DMS53 (cell line): Measurements from ENCODE around the gene CAMTA1.

Experiments used
- DNase-seq: peaks from one replicate; lab custom pipeline; 2025; lab: John Stamatoyannopoulos, UW

The CAMTA1 gene

DNA sequence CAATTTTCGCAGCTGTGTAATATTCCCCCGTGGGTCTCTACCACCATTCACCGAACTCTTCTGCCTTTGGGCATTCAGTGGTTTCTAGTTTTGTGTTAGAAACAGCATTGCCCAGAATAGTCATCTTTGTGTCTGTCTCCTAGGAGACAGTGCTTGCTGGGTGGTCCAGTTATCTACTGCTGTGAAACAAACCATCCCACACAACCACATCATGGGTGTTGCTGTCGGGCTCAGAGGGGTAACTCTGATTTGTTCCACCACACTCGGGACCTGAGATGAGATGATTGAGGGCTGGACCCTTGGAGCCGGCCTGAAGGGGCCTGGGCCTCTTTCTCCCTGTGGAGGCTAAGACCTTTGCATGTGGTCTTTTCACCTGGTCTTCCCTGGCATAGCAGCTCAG is 558.6 kb downstream of the CAMTA1 start:
- DNase-seq, result no peak

GRCh38 chr1:7344299-7344698 is 559.0 kb downstream of the CAMTA1 start:
- no peak for DNase-seq

DNA sequence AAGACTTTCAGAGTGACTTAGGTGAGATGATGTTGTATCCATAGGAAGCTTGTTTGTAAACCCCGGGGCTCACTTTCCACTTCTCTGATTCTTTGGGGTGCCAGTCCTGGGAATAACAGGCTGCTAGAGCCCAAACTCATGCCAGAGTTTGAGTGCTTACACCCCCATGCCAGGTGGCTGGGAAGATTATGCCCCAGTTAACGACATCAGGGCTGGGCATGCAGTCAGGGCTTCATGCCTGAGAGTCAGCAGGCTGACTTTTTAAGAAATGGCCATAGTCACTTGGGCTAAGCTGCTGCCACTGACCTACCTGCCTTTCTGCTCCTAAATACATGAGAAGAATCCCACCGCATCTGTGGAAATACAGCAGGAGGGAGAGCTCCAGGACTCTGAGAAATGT is 560.3 kb downstream of the CAMTA1 start:
- DNase-seq, result no peak

DNA sequence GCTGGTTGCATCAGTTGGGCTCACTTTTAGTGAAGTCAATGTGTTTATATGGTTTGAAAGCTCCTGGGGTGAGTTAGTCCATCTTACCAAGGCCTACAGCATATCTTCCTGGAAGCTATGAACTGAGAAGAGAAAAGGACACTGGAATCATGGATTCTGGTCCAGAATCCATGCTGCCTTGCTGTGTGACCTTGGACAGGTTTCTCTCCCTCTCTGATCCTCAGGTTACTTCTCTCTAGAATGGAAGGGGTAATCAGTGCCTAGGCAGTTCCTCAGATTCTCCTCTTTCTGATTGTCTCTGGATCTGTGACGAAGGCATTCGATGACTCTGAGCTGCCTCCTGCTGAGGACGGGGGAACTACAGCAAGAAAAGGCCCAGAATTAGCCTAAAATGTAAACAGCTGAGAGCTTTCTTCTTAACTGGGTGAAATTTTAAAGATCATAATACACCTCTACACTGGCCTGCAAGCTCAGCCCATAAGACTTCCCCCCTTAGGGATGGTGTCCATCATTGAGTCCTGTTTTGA is 560.9 kb downstream of the CAMTA1 start:
- DNase-seq, result no peak

GRCh38 chr1:7346600-7347570 is 561.6 kb downstream of the CAMTA1 start:
- no peak for DNase-seq

GRCh38 chr1:7348073-7348472 is 562.8 kb downstream of the CAMTA1 start:
- DNase-seq, result no peak

GRCh38 chr1:7348580-7348979 is 563.3 kb downstream of the CAMTA1 start:
- no peak for DNase-seq

- DNase-seq, result no peak
Measured at GRCh38 chr1:7350804-7351203, 565.5 kb downstream of the CAMTA1 start.

DNA sequence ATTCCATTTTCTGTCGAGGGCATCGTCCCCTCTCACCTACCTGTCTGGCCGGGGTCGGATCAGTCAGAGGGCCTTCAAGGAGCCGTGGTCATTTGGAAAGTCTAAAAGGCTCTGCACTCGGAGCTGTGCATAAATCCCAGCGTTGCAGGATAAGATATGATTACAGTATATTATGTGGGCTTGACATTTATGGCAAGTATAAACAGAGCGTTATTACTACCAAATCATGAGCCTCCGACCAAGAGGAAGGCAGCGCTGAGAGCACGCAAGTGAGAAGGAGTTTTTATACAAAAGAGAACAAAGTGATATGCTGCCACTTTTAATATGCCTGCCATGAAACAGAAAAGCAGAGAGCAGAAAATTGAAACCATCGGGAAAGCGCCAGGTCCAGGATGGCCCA is 566.4 kb downstream of the CAMTA1 start:
- no peak for DNase-seq

GRCh38 chr1:7352364-7352763 is 567.1 kb downstream of the CAMTA1 start:
- DNase-seq, result no peak

DNA sequence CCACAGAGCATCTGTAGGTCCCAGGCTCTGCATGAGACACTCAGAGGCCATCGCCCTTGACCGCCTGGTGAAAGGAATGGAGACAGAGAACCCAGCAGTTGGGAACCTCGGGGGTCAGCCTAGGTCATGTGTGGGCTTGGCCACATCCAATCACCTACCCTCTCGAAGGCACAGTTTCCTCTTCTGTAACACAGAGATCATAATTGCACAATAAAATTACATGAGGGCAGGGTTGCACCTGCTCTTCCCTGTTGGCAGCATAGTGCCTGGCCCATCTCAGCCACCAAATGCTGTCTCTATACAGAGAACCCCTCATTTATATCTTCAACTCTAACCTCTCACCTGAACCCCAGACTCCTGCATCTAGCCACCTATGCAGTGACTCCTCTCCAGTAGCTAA is 567.7 kb downstream of the CAMTA1 start:
- DNase-seq, result no peak

DNA sequence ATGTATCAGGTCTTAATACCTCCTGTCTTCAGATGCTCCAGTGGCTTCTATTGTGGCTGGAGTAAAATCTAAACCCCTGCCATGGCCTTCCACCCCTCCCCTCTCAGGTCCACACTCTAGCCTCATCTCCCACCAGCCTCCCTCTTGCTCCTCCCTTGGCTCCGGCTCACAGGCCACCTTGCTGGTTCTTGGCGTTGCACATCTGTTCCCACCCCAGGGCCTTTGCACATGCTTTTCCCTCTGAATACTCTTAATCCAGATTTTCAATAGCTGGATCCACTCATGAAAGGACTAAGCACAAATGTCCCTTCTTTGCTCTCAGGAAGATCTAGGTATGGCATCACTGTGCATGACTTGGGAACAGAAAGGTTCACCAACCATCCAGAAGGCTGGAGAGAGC is 570.4 kb downstream of the CAMTA1 start:
- DNase-seq, result no peak

GRCh38 chr1:7356079-7356478 is 570.8 kb downstream of the CAMTA1 start:
- peak; percentile 38 for DNase-seq

- DNase-seq, result no peak
Measured at GRCh38 chr1:7358425-7358824, 573.2 kb downstream of the CAMTA1 start.

GRCh38 chr1:7360526-7360925 is 575.3 kb downstream of the CAMTA1 start:
- no peak for DNase-seq

DNA sequence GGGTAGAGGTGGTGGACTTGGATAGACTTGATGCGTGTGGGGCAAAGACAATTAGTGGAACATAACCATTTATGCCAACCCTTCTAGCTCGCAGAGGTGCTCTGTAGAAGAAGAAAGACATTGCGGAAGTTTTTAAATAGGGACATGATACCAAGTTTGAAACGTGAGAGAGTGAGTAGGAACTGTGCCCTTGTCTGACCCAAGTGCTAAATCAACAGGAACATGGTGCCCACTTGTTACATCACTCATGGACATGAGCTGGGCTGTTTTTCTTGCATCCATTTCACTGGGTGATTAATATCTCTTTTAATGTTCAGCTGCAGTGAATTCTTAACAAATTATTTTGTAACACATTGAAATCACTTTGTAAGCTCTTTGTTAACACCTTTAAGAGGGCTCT is 577.7 kb downstream of the CAMTA1 start:
- no peak for DNase-seq

GRCh38 chr1:7363450-7363849 is 578.2 kb downstream of the CAMTA1 start:
- no peak for DNase-seq

DNA sequence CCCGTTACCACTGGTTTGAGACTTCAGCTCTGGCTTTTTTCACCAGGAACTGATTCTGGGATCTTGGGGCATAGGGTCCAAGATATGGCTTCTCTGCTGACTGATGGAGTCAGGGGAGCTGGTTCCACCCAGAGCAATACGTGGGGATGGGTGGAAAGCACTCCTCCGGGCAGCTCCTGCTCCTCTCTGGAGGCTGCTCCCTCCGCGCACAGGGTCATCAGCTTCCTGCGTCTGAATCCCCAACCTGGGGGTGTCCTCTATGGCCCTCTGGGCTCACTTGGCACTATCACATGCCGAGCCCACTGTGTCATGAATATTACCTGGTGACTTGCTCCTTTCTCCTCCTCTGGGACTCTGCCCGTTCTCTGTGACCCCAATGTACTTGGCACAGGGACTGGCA is 580.5 kb downstream of the CAMTA1 start:
- no peak for DNase-seq

GRCh38 chr1:7366286-7366954 is 581.2 kb downstream of the CAMTA1 start:
- no peak for DNase-seq

- peak; percentile 69 for DNase-seq
Measured at GRCh38 chr1:7366955-7367665, 581.9 kb downstream of the CAMTA1 start.

DNA sequence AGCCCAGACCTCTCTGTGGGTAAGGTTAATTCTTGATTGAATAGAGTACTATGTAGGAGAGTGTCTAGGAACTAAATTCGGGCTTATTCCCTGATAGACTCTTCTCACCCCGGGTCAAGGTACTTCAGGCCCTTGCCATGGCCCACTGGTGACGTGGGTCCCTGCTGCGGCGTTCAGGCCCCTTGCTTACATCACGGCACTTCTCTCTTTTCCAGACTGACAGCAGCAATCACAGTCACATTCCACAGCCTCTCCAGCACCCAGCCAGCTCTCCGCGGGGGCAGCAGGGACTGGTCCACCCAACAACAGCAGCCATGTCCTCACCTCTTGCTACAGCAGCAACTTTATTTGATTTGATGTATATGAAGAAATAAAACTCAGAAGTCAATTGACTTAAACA is 584.6 kb downstream of the CAMTA1 start:
- no peak for DNase-seq

DNA sequence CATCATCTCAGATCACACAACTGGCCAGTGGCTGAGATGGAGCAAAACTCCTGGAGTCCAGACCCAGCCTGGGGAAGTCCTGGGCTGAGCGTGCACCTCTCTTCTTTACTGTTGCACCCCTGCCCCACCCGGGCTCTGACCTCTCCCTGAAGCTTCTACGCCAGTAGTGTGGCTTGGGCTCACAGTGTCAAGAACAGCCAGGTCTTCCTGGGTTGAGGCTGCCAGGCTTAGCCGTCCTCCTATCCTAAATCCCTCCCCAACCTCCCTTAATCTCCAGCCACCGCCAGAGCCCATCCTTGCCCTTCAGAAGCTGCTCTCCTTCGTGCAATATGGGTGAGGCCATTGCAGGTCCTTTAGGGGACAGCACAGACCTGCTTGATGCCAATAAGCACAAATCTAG is 586.7 kb downstream of the CAMTA1 start:
- DNase-seq, result no peak
